Mucosa of rectum (tissue), 2 donors: ENCODE measurements around the gene OR4Q2.

Source experiments
- H3K27ac ChIP-seq, 2 donors: one replicate each; pipeline ENCODE4 v1.7.0; 2013; ENCODE audit warnings: inconsistent platforms in 2 of 2, low read depth in 2 of 2, low read length in 2 of 2
- H3K27me3 ChIP-seq, 2 donors: one replicate each; pipeline ENCODE4 v1.7.0; 2013; ENCODE audit warnings: low read length in 2 of 2; ENCODE audit not compliant: control insufficient read depth in 2 of 2, insufficient read depth in 2 of 2
- H3K36me3 ChIP-seq, 2 donors: one replicate each; pipeline ENCODE4 v1.7.0; 2013; ENCODE audit warnings: low read length in 2 of 2; ENCODE audit not compliant: control insufficient read depth in 2 of 2, insufficient read depth in 2 of 2
- H3K4me1 ChIP-seq, 2 donors: one replicate each; pipeline ENCODE4 v1.7.0; 2013; ENCODE audit warnings: low read length in 2 of 2, mild to moderate bottlenecking in 1 of 2; ENCODE audit not compliant: control insufficient read depth in 2 of 2, insufficient read depth in 2 of 2
- H3K4me3 ChIP-seq, 2 donors: one replicate each; pipeline ENCODE4 v1.7.0; 2013; ENCODE audit warnings: low read length in 2 of 2
- H3K9ac ChIP-seq, 2 donors: one replicate each; pipeline ENCODE4 v1.7.0; 2013; ENCODE audit warnings: low read length in 2 of 2, low read depth in 1 of 2, mild to moderate bottlenecking in 1 of 2
- H3K9me3 ChIP-seq, 2 donors: one replicate each; pipeline ENCODE4 v1.7.0; 2013; ENCODE audit warnings: low read length in 2 of 2; ENCODE audit not compliant: control insufficient read depth in 2 of 2
- donor health status: healthy.
- donor health status: Normal muscosa, but diverticular disease.

Gene OR4Q2

DNA sequence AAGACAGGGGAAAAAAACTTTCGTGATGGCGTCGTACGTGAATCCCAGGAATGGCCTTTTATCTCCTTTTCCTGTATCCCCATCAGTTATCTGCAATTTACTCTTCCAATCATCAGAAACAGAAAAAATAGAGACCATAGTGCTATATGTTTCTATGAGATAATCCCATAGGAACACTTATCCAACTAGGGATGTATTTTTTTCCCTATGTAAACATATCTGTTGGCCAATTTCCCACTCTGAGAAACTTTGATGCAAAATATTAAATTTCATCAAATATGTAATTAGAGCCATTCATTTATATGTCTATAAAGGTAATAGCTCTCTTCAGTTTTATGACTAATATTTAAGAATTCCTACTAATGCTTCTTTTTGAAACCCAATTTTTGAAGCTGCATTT lies 34.0 kb downstream of the OR4Q2 start, which contains the start of gene OR4K13:
Gene OR4K13, minus strand, starts transcription at position 101 of the 400 bp plus-strand sequence. CDS start 1,280 bp downstream, outside the sequence.
- H3K36me3 ChIP-seq, result no peaks in the 10 kb centered on the region

DNA sequence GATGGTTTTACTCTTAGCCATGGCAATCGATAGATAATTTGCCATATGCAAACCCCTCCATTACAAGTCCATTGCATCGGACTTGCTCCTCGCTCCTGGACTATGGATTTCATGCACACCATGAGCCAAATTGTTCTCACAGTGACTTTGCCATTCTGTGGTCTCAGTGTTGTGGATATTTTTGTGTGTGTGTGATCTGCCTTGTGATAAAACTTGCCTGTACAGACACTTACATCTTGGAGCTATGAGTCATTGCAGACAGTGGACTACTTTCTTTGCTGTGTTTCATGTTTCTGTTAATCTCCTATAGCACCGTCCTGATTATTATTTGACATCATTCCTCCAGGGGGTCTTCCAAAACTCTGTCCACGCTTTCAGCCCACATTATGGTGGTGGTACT lies 42.3 kb downstream of the OR4Q2 start:
- H3K27me3 ChIP-seq, result no peaks in the 10 kb centered on the region
- H3K27ac ChIP-seq, result no peak overlapping the region
- H3K36me3 ChIP-seq, result no peaks in the 10 kb centered on the region
- no peaks in the 10 kb centered on the region for H3K4me1 ChIP-seq
- peaks cover 0 to 3% of the 10 kb centered on the region in 2 donors for H3K9me3 ChIP-seq
- H3K9ac ChIP-seq, result no peak overlapping the region
- no peak overlapping the region for H3K4me3 ChIP-seq

More for the DNA sequence above, 34.0 kb downstream of the OR4Q2 start, which contains the start of gene OR4K13:
- Histone ChIP-seq H3K9me3 (no peaks in the 10 kb centered on the region), H3K27me3 (no peaks in the 10 kb centered on the region), H3K4me3 (no peak within 1 kb of the TSS), H3K9ac (no peak within 1 kb of the TSS), H3K4me1 (no peaks in the 10 kb centered on the region), H3K27ac (no peak within 1 kb of the TSS)

DNA sequence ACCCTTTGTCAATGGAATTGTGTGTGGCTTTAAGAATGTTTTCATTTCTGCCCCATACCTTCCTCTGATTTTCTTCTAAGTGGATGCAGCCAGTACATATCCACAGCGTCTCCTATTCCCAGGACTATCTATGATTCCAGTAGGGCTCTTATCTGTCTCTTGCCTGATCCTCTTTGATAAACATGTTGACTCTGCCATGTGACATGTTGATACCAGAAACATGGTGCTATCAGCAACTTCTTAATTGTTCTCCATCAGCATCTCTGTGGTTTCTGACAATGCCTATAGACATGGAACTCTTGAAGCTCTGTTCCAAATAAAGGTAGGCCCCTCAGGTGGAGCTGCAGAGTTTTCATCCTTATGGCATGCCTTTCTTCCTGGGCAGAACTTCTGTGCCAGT lies 46.2 kb downstream of the OR4Q2 start:
- H3K9me3 ChIP-seq, result peaks cover 2 to 3% of the 10 kb centered on the region in 2 donors
- no peak overlapping the region for H3K9ac ChIP-seq
- H3K4me3 ChIP-seq, result no peak overlapping the region
- no peaks in the 10 kb centered on the region for H3K36me3 ChIP-seq
- no peak overlapping the region for H3K27ac ChIP-seq
- no peaks in the 10 kb centered on the region for H3K27me3 ChIP-seq
- no peaks in the 10 kb centered on the region for H3K4me1 ChIP-seq
